ENCODE measurements around the gene MYL10. TPM values are rescaled to one million over a fixed set of nuclear protein-coding genes. Genes with fewer than 3 reads are reported as not detected.

MYL10 gene
- polyA plus RNA-seq, 1 donor from 2014 or later: not detected

DNA sequence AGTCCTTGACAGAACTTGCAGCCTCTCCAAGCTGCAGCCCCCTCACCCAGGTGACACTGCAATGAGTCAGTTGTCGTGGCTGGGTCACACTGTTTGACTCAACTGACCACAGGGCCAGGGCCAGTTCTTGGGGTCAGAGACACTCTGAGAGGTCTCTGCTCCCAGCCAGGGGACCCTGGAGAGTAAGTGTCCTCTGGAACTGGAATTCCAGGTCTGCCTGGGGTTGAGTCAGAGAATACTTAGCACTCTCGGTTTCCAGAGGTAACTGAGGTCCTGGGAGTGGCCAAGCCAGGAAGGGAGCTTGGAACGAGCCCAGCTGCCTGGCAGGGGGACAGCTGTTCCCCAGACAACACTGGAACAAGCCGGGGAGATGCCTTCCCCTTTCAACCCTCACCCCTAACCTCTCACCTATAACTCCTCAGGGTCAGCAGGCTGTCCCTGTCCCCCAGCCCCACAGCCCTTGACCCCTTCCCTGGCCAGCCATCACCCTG is 2.2 kb upstream of the MYL10 start:
- no peak overlapping the region for H3K4me2 ChIP-seq (ENCODE audit: low read length)
- no peak overlapping the region for H3K9ac ChIP-seq (ENCODE audit: low read length)
- no peaks in the 10 kb centered on the region for H3K27me3 ChIP-seq (ENCODE audit: insufficient read depth, low read depth, low read length)
- H3K79me2 ChIP-seq (replicated peaks; ENCODE audit: insufficient read depth, low read length): no peaks in the 10 kb centered on the region
- no peak overlapping the region for H3K27ac ChIP-seq (ENCODE audit: low read length)
- no peaks in the 10 kb centered on the region for H3K36me3 ChIP-seq (ENCODE audit: insufficient read depth, low read length)
- H3F3A ChIP-seq (ENCODE audit: insufficient read depth, low read length, poor library complexity, severe bottlenecking): no peaks in the 10 kb centered on the region
- H4K20me1 ChIP-seq (ENCODE audit: insufficient read depth): no peaks in the 10 kb centered on the region
- H3K9me2 ChIP-seq (ENCODE audit: insufficient read depth, low read length): no peaks in the 10 kb centered on the region
- TF ChIP-seq MXI1 (conservative IDR thresholded peaks at IDR 0.05; ENCODE audit: poor library complexity, severe bottlenecking) (no peak), EP300 (conservative IDR thresholded peaks at IDR 0.05; ENCODE audit: poor library complexity, severe bottlenecking) (no peak), POLR2AphosphoS5 (IDR thresholded peaks at IDR 0.05) (no peak), EZH2 (IDR thresholded peaks at IDR 0.05; ENCODE audit: borderline replicate concordance, insufficient read depth, low read length, poor library complexity, severe bottlenecking) (no peak), RAD21 (conservative IDR thresholded peaks at IDR 0.05) (no peak), SMC3 (conservative IDR thresholded peaks at IDR 0.05; ENCODE audit: poor library complexity) (no peak), TAF1 (IDR thresholded peaks at IDR 0.05; ENCODE audit: low read depth) (no peak)
- TF ChIP-seq, protein P1, sequence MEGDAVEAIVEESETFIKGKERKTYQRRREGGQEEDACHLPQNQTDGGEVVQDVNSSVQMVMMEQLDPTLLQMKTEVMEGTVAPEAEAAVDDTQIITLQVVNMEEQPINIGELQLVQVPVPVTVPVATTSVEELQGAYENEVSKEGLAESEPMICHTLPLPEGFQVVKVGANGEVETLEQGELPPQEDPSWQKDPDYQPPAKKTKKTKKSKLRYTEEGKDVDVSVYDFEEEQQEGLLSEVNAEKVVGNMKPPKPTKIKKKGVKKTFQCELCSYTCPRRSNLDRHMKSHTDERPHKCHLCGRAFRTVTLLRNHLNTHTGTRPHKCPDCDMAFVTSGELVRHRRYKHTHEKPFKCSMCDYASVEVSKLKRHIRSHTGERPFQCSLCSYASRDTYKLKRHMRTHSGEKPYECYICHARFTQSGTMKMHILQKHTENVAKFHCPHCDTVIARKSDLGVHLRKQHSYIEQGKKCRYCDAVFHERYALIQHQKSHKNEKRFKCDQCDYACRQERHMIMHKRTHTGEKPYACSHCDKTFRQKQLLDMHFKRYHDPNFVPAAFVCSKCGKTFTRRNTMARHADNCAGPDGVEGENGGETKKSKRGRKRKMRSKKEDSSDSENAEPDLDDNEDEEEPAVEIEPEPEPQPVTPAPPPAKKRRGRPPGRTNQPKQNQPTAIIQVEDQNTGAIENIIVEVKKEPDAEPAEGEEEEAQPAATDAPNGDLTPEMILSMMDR (IDR thresholded peaks at IDR 0.05; ENCODE audit: poor library complexity, severe bottlenecking): no peak
- TF ChIP-seq, protein P2, sequence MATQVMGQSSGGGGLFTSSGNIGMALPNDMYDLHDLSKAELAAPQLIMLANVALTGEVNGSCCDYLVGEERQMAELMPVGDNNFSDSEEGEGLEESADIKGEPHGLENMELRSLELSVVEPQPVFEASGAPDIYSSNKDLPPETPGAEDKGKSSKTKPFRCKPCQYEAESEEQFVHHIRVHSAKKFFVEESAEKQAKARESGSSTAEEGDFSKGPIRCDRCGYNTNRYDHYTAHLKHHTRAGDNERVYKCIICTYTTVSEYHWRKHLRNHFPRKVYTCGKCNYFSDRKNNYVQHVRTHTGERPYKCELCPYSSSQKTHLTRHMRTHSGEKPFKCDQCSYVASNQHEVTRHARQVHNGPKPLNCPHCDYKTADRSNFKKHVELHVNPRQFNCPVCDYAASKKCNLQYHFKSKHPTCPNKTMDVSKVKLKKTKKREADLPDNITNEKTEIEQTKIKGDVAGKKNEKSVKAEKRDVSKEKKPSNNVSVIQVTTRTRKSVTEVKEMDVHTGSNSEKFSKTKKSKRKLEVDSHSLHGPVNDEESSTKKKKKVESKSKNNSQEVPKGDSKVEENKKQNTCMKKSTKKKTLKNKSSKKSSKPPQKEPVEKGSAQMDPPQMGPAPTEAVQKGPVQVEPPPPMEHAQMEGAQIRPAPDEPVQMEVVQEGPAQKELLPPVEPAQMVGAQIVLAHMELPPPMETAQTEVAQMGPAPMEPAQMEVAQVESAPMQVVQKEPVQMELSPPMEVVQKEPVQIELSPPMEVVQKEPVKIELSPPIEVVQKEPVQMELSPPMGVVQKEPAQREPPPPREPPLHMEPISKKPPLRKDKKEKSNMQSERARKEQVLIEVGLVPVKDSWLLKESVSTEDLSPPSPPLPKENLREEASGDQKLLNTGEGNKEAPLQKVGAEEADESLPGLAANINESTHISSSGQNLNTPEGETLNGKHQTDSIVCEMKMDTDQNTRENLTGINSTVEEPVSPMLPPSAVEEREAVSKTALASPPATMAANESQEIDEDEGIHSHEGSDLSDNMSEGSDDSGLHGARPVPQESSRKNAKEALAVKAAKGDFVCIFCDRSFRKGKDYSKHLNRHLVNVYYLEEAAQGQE (IDR thresholded peaks at IDR 0.05; ENCODE audit: borderline replicate concordance): no peak
- no peaks in the 10 kb centered on the region for H3K9me3 ChIP-seq (ENCODE audit: low read length)
- H2AFZ ChIP-seq (ENCODE audit: low read depth, low read length): no peak overlapping the region
- no peak overlapping the region for H3K4me3 ChIP-seq (ENCODE audit: low read length)

DNA sequence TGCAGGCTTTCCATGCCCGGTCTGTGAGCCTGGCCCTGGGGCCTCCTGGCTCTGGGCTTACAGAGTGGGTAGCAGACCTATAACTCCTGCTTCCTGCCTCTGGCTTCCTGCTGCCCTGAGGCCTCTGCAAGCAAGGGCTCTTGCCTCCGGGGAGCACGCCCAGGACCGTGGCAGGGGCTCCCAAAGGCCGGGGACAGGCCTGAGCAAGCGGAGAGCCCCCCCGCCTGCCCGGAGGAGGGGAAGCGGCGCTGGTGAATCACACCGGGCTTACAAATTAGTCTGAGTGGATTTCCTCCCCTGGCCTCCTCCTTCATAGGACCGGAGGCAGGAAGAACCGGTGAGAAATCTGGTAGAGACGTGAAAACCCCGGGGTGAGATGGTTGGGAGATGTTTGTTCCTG is 1.5 kb upstream of the MYL10 start:
- no peaks in the 10 kb centered on the region for H3K27me3 ChIP-seq (ENCODE audit: insufficient read depth, low read depth, low read length)
- no peaks in the 10 kb centered on the region for H3K36me3 ChIP-seq (ENCODE audit: insufficient read depth, low read length)
- no peak for TF ChIP-seq POLR2AphosphoS5 (IDR thresholded peaks at IDR 0.05)
- TF ChIP-seq, protein P1 (IDR thresholded peaks at IDR 0.05; ENCODE audit: poor library complexity, severe bottlenecking): no peak
- TF ChIP-seq EP300 (conservative IDR thresholded peaks at IDR 0.05; ENCODE audit: poor library complexity, severe bottlenecking): no peak
- TF ChIP-seq EZH2 (IDR thresholded peaks at IDR 0.05; ENCODE audit: borderline replicate concordance, insufficient read depth, low read length, poor library complexity, severe bottlenecking): no peak
- no peak for TF ChIP-seq SMC3 (conservative IDR thresholded peaks at IDR 0.05; ENCODE audit: poor library complexity)
- TF ChIP-seq, protein P2 (IDR thresholded peaks at IDR 0.05; ENCODE audit: borderline replicate concordance): no peak
- no peak for TF ChIP-seq RAD21 (conservative IDR thresholded peaks at IDR 0.05)
- no peak for TF ChIP-seq TAF1 (IDR thresholded peaks at IDR 0.05; ENCODE audit: low read depth)
- no peak for TF ChIP-seq MXI1 (conservative IDR thresholded peaks at IDR 0.05; ENCODE audit: poor library complexity, severe bottlenecking)
- H3K9me2 ChIP-seq (ENCODE audit: insufficient read depth, low read length): no peaks in the 10 kb centered on the region
- no peak overlapping the region for H2AFZ ChIP-seq (ENCODE audit: low read depth, low read length)
- H3K9me3 ChIP-seq (ENCODE audit: low read length): no peaks in the 10 kb centered on the region
- H3K4me3 ChIP-seq (ENCODE audit: low read length): no peak overlapping the region
- no peak overlapping the region for H3K4me2 ChIP-seq (ENCODE audit: low read length)
- H3K27ac ChIP-seq (ENCODE audit: low read length): no peak overlapping the region
- no peak overlapping the region for H3K9ac ChIP-seq (ENCODE audit: low read length)
- no peaks in the 10 kb centered on the region for H4K20me1 ChIP-seq (ENCODE audit: insufficient read depth)
- H3K79me2 ChIP-seq (replicated peaks; ENCODE audit: insufficient read depth, low read length): no peaks in the 10 kb centered on the region
- H3F3A ChIP-seq (ENCODE audit: insufficient read depth, low read length, poor library complexity, severe bottlenecking): no peaks in the 10 kb centered on the region

Data from neural cell (in vitro differentiated cells).